HL-60 (cell line): ENCODE results near the gene IRGQ.

ENCODE experiments used
- DNase-seq, 2 experiments: peaks; one replicate each; pipeline ENCODE4 v3.0.0-alpha.2; 2010 to 2020; ENCODE audit warnings: low read depth in 1 of 2, low spot score in 1 of 2
- H3K27ac ChIP-seq: fragments of 250-450 bp; sonication (Bioruptor Pico); replicated peaks from 2 replicates; pipeline ENCODE4 v1.5.1; 2020; ENCODE audit warnings: mild to moderate bottlenecking, moderate library complexity
- H3K27me3 ChIP-seq: fragments of 250-450 bp; sonication (Bioruptor Pico); 2 replicates; pipeline ENCODE4 v1.5.1; 2021; ENCODE audit warnings: mild to moderate bottlenecking, moderate library complexity; ENCODE audit not compliant: insufficient read depth, poor library complexity, severe bottlenecking
- H3K4me3 ChIP-seq: replicated peaks from 2 replicates; pipeline ENCODE4 v1.5.1; 2011; ENCODE audit warnings: mild to moderate bottlenecking, control low read depth, low read length; ENCODE audit not compliant: insufficient read depth
- CTCF ChIP-seq: IDR thresholded peaks from one replicate; pipeline ENCODE4 v1.5.1; 2011; ENCODE audit warnings: low read length, control low read depth, inconsistent platforms; ENCODE audit not compliant: insufficient read depth
- GABPA ChIP-seq: IDR thresholded peaks from 2 replicates; pipeline ENCODE4 v1.6.1; 2012; ENCODE audit warnings: low read depth
- POLR2AphosphoS5 ChIP-seq: IDR thresholded peaks from 2 replicates; pipeline ENCODE4 v1.6.1; 2012; ENCODE audit warnings: low read depth
- REST ChIP-seq: IDR thresholded peaks from 2 replicates; pipeline ENCODE4 v1.6.1; 2012; ENCODE audit warnings: low read depth; ENCODE audit not compliant: insufficient replicate concordance
- SPI1 ChIP-seq: IDR thresholded peaks from 2 replicates; pipeline ENCODE4 v1.6.1; 2012; ENCODE audit warnings: low read depth, mild to moderate bottlenecking, borderline replicate concordance

IRGQ gene

GRCh38 chr19:43642531-43642930 is 46.6 kb upstream of the IRGQ start:
- no peak for DNase-seq
- Histone ChIP-seq H3K4me3 (no peak overlapping the region), H3K27me3 (peaks cover 22% of the 10 kb centered on the region), H3K27ac (no peak overlapping the region)
- TF ChIP-seq SPI1 = no peak
- TF ChIP-seq POLR2AphosphoS5 = no peak
- no peak for TF ChIP-seq REST
- TF ChIP-seq CTCF = no peak
- no peak for TF ChIP-seq GABPA

GRCh38 chr19:43641333-43641732 is 45.4 kb upstream of the IRGQ start:
- H3K4me3 ChIP-seq = no peak overlapping the region
- TF ChIP-seq SPI1 (no peak), GABPA (no peak), CTCF (no peak), POLR2AphosphoS5 (no peak), REST (no peak)
- H3K27me3 ChIP-seq = peaks cover 28% of the 10 kb centered on the region
- DNase-seq = no peak
- no peak overlapping the region for H3K27ac ChIP-seq

GRCh38 chr19:43640424-43640757 is 44.5 kb upstream of the IRGQ start:
- no peak overlapping the region for H3K27ac ChIP-seq

More at GRCh38 chr19:43640424-43640757, 44.5 kb upstream of the IRGQ start:
- H3K27me3 ChIP-seq = peaks cover 28% of the 10 kb centered on the region
- TF ChIP-seq CTCF = no peak
- TF ChIP-seq REST = no peak
- TF ChIP-seq POLR2AphosphoS5 = no peak
- no peak for TF ChIP-seq GABPA
- no peak for TF ChIP-seq SPI1
- no peak overlapping the region for H3K4me3 ChIP-seq
- no peak for DNase-seq
